GM19351 (cell line): ENCODE results near the gene KLF17.

Experiments used
- ATAC-seq: cut with Tn5 transposase; IDR thresholded peaks from one replicate; pipeline ENCODE4 v1.9.1; 2021; ENCODE audit warnings: mild to moderate bottlenecking, moderate library complexity; ENCODE audit not compliant: unreplicated experiment

Gene KLF17

GRCh38 chr1:44118682-44119081 is at the start of gene KLF17:
TSS of gene KLF17 (plus strand) at chr1:44118821. CDS start at chr1:44118908, 87 bp downstream.
- no peak for ATAC-seq

- ATAC-seq, result no peak
These were observed 47.2 kb upstream of the KLF17 start for GRCh38 chr1:44071461-44071860.

GRCh38 chr1:44072204-44072603 is 46.4 kb upstream of the KLF17 start:
- ATAC-seq, result no peak

GRCh38 chr1:44072821-44073220 is 45.8 kb upstream of the KLF17 start:
- no peak for ATAC-seq

GRCh38 chr1:44073528-44073927 is 45.1 kb upstream of the KLF17 start:
- no peak for ATAC-seq

GRCh38 chr1:44074415-44074814 is 44.2 kb upstream of the KLF17 start:
- no peak for ATAC-seq

- no peak for ATAC-seq
These were observed 42.6 kb upstream of the KLF17 start for GRCh38 chr1:44076066-44076465.

- ATAC-seq, result no peak
These were observed 41.2 kb upstream of the KLF17 start for GRCh38 chr1:44077421-44077820.

- ATAC-seq, result no peak
These were observed 40.5 kb upstream of the KLF17 start for GRCh38 chr1:44078104-44078503.

GRCh38 chr1:44079566-44079965 is 39.1 kb upstream of the KLF17 start:
- no peak for ATAC-seq

GRCh38 chr1:44084998-44085675 is 33.5 kb upstream of the KLF17 start:
- no peak for ATAC-seq

GRCh38 chr1:44086692-44087474 is 31.7 kb upstream of the KLF17 start:
- no peak for ATAC-seq

- ATAC-seq, result no peak
These were observed 29.1 kb upstream of the KLF17 start for GRCh38 chr1:44089371-44090048.

- no peak for ATAC-seq
These were observed 28.0 kb upstream of the KLF17 start for GRCh38 chr1:44090429-44091252.

- no peak for ATAC-seq
These were observed 24.6 kb upstream of the KLF17 start for GRCh38 chr1:44094047-44094446.

- no peak for ATAC-seq
These were observed 18.3 kb upstream of the KLF17 start for GRCh38 chr1:44100183-44100868.

- no peak for ATAC-seq
These were observed 17.3 kb upstream of the KLF17 start for GRCh38 chr1:44101328-44101727.

GRCh38 chr1:44103270-44104131 is 15.1 kb upstream of the KLF17 start:
- ATAC-seq, result no peak

GRCh38 chr1:44105810-44106209 is 12.8 kb upstream of the KLF17 start:
- ATAC-seq, result no peak
